ENCODE results near the gene HIVEP2.

The HIVEP2 gene

DNA sequence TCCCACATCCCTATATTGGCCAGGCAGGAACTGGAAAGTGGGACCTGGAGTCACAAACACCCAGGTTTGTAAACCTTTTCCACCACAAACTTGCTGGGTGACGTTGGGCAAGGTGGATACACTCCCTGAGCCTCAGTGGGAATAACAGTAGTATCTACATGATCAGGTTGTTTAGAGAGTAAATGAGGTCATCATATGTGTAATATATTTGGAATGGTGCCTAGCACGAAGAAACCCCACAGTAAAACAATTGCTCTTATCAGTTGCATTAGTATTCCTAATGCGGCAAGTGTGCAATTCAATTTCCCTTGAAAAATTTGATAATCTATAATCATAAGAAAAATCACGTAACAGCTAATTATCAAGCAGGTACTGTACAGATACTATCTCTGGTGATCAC lies 51.9 kb downstream of the HIVEP2 start:
- DNase-seq (ENCODE audit: low read depth in 3 of 3), result no peak

DNA sequence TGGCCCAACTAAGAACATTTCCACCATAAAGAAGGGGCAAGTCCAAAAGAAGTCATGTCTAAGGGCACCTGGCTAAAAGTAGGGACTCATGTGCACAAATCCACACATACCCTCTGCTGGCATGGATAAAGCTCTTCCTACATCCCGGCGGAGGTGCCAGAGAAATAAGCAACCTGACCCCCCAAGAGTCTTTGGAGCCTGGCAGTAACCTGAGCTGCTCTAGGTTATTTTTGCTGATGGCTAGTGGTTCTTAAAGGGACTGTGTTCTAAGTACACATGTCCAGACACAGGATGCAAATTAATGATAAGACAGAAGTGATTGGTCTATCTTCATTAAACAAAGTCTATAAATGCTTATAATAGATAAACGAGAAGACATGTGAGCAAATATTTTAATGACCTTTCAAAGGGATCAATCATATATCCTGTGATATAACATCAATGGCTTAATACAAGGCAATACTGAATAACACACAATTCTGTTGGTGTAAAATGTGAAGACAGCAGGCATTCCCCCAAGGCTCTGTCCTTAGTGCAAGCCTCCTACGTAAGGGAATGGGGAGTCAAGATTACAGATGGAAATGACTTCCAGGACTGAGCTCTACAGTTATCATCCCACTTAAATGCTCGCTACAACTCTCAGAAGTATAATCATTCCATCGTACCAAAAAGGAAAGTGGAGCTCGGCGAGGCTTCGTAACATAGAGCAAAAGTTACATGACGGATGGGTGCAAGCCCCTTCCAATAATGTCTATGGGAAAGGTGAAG lies 52.5 kb downstream of the HIVEP2 start:
- no peak for DNase-seq (ENCODE audit: low read depth in 3 of 3)

DNA sequence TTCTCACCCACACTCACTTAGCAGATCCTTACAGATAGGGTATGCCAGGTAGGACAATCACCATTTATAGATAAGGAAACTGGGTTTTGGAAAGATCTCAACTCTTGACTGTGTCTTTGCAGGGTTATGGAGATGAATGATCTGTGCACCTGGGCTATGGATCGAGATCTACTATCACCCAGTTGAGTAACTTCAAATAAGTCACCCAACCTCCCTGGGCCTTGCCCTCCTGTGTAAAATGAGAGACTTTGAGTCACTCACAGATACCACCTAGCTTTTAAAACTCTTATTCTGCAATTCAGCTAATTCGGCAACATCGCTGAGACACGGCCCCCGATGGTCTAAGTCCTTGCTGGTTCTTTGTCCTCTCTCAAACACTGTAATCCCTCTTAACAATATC lies 53.5 kb downstream of the HIVEP2 start:
- no peak for DNase-seq (ENCODE audit: low read depth in 3 of 3)

DNA sequence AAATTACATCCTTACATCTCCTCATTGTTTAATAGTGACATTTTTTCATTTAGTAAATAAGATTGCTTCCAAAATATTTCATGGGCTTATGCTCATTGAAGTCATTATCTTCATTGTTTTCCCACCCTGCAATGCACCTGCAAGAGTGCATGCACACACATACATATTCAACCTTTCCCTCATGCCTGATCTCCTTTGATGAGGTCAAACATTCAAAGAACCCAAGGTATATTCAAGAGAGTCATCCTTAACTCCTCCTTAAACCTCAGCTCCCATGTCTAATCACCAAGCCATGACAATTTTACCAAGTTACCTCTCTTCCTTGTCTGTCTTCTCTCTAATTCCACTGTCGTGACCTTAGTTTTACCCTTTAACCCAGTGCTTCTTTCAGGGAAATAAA lies 56.5 kb downstream of the HIVEP2 start:
- no peak for DNase-seq (ENCODE audit: low read depth in 3 of 3)

DNA sequence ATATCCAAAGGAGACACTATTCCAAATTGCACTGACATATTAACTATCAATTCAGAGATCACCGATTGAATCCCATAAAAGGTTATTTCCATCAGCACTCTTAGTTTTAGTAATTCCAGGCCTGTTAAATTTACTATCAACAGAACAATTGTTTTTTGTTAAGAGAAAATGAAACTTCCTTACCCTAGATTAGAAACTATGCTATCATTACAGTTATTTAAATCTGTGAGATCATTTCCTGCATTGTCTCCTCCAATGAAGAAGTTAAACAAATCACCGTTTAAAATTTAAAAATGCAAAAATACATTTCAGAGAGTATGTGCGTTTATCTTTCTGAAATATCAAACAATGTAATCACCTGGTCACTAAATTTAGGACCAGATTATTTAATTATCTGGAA lies 57.5 kb downstream of the HIVEP2 start:
- no peak for DNase-seq (ENCODE audit: low read depth in 3 of 3)

DNA sequence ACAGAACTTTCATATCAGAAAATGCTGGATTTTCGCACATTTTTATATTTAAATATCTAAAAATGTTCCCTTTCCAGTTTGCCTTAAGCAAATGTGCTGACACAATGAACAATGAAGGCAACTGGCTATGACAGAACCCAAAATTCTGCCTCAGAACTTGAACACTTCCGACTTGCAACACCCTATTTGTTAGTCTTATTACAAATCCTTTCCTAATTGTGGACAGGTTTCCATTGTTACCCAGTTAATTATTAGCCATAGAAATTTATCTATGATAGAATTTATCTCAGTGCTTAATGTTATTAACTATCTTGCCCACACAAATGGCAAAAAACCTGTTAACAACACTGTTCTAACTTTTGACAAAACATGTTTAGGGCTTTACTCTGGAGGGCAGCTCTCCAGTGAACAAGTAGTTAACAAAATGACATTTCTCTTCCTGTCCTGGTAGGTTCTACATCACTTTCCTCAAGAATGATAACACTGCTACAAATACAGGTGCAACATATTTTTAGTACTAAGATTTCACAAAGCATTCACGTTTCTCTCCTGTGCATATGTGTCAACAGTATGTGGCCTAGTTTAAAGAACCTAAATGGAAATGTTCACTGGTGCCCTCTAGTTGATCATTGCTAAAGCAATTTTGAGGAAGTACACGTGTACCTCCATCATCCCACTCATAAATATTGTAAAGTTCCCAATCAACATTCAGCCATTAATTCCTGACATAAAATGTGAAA lies 58.4 kb downstream of the HIVEP2 start:
- no peak for DNase-seq (ENCODE audit: low read depth in 3 of 3)

DNA sequence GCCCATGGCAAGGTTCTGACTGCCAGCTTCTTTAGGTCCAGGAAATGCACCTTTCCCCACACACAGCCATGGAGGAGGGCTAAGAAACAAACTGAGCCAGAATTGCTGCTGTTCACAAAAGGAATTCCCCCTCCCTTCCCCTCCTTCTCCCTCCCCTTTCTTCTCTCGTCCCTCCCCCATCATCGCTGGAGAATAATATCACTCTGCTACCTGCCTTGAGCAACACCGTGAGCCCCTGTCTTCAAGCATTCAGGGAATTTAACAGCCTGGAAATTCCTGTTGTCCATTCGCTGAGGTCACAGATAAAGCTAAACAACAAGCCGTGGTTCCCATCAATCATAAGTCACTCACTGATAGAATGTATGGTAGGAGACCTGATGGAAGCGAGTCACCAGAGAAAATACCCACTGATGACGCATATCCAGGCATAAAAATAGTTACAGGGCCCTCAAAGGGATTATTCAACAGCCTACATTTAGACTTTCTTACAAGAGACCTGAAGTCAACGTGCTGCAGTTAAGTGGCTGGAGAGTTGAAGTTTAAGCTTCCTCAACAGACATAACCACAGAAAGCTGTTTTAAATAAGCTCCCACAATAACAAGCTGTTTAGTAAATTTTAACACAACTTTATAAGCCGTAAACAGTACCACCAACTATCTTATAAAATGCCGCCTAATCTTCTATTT lies 59.7 kb downstream of the HIVEP2 start:
- peak in 2 of 3 experiments; percentile 19 to 25 for DNase-seq (ENCODE audit: low read depth in 3 of 3)

DNA sequence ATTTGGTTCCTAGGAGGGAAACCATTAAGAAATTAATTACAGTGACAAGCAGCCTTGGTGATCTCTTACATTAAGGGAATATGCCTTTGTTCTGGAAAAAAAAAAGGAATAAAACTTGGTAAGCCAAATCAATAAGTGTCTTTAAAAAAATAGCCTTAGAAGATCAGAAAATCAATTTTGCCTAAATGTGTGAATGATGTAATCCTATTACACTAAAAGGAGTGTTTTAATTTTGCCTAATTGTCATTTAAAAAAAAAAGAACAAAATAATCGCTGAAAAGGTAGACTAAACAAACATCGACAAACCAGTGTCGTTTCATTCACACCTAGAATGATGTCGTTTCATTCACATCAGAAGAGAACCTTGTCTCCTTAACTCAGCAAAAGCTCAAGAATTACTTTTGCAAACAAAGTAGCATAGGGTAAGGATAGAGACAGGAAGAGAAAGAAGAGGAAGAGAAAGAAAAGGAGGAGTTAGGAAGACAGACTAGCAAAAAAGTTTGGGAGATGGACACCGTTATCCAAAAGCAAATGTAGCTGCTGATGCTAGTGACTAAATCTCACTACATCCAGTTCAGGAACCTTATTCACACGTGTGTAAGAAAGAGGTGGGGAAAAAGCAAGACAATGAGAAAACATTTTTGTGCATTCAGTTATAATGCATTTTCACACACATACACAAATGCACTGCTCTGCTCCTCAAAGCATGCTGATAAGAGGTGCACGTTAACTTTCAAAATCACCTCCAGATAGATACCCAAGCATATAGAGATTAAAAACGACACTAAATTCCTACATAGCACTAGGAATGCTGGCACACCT lies 60.6 kb downstream of the HIVEP2 start:
- no peak for DNase-seq (ENCODE audit: low read depth in 3 of 3)

DNA sequence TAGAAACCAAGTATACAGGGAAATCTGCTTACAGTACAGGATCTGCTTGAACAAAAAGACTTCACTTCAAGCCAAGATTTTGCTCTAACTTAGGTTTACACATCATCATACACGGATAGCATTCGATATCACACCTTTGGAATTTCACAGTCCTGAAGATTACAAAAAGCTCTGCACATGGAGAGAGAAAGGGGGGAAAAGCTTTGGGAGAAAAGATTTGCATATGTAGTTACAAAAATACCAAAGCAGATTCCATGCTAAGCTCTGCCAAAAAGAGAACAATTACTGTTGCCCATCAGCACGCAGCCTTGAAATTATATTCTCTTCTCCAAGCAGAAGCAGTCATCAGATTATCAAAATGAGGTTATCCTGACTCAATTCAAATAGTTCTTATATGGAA lies 62.0 kb downstream of the HIVEP2 start:
- no peak for DNase-seq (ENCODE audit: low read depth in 3 of 3)

DNA sequence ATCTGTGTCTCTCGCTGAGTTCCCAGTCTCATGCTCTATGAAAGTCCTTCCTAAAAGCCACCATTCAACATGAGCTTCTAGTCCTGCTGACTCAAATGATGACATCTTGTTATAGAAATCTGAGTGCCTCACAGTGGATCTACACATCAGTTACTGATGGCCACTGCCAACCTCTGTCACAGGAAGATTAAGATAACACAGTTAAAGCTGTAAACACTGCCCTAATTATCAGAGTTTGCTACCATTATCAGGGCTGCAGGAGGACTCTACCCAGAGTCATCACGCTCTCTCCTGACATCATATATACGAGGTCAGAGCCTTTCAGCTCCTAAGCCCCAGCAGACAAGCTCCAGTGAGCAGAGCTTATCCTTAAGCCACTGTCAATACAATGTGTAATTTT lies 63.2 kb downstream of the HIVEP2 start:
- no peak for DNase-seq (ENCODE audit: low read depth in 3 of 3)

DNA sequence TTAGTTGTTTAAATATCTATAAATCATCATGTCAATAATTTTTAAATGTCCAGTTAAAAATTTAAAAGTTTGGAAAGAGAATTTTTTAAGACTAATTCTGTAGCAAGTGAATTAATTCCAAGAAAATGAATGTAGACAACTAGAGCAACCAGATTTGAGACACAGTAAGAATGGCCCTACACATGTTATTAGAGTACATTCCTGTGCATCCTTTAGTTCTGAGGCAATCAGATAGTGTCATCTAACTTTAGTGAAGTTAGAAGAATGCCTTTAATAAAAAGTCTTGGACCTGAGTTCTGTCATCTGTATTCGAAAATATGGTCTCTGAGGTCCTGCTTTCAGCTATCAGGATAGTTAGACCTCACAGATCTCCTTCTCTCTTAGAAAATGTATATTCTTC lies 63.7 kb downstream of the HIVEP2 start:
- no peak for DNase-seq (ENCODE audit: low read depth in 3 of 3)

DNA sequence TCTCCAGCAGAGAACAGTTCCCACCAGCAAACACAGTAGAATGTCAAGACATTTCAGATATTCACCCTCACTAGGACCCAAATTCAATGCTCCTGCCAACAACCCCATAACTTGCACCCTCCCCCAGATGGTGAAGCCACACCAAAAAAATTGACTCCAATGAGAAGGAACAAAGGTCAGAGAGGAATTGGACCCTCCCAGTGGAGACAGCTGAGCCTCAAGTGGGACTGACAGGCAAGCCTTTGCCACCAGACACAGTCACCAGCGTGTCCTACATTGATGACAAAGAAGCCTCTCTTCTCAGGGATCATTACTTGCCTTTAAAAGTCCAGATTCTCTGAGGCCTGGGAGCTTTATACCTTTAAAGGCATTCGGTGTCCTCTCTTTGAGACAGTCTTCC lies 64.8 kb downstream of the HIVEP2 start:
- no peak for DNase-seq (ENCODE audit: low read depth in 3 of 3)

DNA sequence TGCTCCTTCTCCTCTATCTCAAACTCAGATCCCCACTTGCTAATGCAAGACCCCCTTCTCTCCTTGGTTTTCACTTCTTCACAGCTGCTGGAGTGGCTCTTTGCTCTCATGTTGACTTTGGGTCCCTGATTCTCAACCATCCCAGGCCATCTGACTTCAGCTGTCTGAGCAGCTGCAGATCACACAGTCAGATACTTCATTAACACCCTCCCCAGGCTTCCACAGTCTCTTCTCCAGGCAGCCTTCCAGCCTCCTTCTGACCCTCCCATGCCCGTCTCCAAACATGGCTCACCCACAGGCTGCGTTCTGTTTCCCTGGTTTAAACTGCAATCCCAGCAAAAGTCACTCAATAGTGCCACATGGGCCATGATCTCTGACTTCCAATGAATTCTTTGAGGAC lies 65.4 kb downstream of the HIVEP2 start:
- DNase-seq (ENCODE audit: low read depth in 3 of 3), result no peak

DNA sequence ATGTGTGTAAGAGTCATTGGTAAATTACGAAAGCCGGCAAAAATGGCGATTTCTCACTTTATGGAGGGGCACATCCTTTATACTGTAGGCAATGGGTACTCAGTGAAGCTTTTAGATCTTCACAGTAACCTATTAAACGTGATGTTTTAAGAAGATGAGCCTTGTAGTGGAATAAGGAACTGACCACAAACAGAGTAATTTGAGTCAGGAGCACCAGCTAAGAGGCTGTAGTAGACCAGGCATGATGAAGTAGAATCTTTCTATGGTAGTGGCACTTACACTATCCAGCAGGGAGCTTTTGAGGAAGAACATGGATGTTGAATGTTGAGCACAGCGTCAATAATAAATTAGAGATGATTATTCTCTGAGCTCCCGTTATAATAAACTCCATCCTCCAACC lies 65.9 kb downstream of the HIVEP2 start:
- DNase-seq (ENCODE audit: low read depth in 3 of 3), result no peak

DNA sequence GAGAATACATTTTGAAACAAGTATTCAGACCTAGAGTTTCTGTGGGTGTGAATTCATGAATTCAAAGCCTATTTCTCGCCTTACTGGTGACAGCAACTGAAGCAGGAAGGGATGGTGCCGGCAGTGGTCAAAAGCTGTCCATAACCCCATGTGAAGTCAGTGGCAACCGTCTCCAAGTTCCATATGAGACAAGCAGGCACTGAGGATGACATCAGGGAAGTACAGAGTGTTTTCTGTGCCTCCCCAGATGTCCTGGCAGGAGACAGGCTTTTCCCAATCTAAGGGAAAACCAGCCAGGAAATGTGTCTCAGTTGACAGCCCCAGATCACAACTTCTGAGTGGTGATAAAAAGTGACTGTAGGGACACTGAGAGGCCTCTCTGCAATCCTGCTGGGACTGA lies 66.6 kb downstream of the HIVEP2 start:
- DNase-seq (ENCODE audit: low read depth in 3 of 3), result no peak

DNA sequence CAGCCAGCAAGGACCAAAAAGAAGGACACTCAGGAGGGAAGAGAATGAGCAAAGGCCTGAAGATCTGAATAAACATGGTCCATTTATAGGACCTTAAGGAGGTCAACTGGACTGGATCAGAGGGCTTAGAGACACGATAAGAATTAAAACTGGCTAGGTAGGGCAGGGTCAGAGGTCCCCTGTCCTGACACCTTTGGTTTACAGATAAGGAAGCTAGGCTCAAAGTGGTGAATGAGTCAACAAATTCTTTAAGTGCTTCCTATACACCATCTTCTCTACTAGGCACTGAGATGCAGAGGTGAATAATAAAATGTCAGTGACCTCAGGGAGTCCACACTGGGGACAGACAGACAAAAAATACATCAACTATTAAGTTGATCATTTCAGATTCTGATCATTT lies 70.3 kb downstream of the HIVEP2 start:
- DNase-seq (ENCODE audit: low read depth in 3 of 3), result no peak

DNA sequence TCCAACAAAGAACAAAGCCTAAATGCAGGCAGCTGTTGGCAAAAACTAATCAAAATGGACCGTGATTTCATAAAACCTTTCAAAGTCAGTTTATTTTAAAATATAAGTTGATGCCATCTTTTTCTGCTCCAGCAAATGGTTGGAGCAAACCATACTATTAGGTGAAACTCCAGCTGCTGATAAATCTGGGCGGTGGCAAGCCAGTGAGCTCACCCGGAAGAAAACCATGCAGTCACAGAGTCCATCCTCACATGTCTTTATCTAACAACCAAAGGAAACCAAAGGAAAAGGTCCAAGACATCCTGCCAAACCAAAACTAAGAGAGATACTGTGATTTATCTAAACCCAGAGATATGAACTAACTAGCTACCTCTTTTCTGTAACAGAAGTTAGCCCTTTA lies 72.6 kb downstream of the HIVEP2 start:
- DNase-seq (ENCODE audit: low read depth in 3 of 3), result no peak

DNA sequence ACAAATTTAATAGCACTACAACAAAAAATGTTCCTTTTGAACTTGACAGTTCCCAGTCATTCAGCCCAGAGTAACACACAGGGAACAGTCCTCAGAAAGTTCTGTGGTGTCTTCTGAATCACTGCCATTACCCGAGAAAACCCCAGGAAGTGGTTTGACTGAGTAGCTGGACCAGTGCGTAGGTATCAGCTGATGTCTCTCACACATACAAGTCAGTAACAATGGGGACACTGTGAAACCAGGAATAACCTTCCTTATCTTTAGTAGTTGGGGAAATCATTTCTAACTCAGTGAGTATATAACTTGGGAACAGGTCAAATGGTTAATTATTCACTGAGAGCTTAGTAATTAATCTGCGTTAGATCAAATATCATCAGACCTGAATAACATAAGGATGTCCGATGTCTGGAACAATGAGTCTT lies 73.1 kb downstream of the HIVEP2 start:
- peak in 1 of 3 experiments; percentile 39 for DNase-seq (ENCODE audit: low read depth in 3 of 3)

DNA sequence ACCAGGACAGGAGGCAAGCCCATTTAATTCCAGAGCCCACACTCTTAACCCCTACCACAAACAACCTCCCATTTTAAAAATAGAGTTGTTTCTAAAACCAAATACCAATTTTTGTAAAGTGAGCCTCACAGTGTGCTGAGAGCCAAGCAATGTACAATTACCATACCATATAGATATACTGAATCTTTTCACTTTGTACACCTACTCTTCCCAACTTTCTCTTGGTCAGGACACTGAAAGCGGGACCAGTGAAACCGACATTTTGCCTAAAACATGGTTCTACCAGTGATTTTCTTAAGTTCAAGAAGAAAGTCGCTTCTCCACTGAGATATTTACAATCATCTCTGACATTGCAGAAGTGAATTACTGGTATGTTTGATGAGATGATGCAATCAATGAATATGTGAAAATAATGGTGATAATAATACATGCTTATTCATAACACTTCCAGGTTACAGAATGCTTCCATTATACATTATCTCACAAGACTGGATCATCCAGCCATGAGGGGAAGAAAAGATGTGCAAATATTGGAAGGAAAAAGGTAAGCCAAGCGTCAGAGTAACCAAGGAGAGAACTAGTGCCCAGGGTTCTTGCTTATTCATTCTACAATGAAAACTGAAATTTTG lies 74.1 kb downstream of the HIVEP2 start:
- DNase-seq (ENCODE audit: low read depth in 3 of 3), result no peak

DNA sequence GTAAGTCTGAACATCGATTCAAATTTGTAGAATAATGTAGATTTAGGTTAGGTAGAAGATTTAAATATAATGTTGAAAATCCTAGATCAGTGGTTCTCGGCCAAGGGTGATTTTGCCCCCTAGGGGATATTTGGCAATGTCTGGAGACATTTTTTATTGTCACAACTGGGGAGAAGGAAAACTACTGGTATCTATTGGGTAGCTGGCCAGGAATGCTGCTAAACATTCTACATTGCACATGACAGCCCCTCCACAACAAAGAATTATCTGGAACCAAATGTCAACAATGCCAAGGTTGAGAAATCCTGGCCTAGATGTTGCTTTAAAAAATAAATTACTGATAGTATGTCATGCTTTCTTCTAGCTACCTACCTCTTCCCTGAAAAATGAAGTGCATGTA lies 76.1 kb downstream of the HIVEP2 start:
- no peak for DNase-seq (ENCODE audit: low read depth in 3 of 3)

DNA sequence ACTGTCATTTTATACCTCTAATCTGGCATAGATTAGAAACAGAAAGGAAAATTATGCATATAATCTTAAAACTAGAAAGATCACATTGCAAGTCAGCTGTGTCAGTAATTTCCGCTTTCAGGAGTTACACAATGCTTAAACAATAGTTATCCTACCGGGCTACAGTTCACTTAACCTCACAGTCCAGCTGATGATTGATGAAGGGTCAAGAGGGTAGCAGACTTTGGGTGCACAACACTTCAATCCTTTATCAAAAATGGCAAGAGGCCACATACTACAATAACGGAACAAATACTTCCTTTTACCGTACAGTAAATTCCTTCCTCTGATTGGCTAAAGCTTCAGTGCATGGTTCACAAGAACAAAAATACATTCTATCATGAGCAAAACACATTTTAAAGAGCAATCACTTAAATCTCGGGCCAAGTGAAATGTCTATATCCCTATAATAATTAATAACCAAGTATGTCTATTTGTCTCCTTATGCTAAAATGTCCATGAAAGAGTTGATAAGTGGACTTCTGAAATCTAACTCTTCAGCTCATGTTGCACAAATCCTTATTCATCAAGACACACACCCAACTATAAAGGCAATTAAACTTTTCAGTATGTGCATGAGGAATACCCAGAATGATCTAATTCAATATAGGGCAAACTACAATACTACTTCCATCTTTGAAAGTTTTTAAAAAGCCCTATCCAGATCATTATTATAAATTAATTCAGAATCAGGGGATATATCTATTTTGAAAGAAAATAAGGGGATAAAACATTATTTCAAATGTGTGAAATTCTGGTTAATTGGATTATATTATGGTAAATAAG lies 76.8 kb downstream of the HIVEP2 start:
- no peak for DNase-seq (ENCODE audit: low read depth in 3 of 3)
